NCI-H1092 treated with DMSO at 0.1 percent for 48 hours (cell line): ENCODE data around the gene CNOT4.
A peak's percentile ranks its signal among the peaks of the same experiment; 100 is the strongest.
"Not testable (repeated sequence)": the region's sequence is repeated elsewhere in the genome, so short reads cannot be mapped to it uniquely, and the experiment has no call there.

Experiments
- DNase-seq: peaks from one replicate; lab custom pipeline; 2025; lab: John Stamatoyannopoulos, UW

Gene CNOT4

DNA sequence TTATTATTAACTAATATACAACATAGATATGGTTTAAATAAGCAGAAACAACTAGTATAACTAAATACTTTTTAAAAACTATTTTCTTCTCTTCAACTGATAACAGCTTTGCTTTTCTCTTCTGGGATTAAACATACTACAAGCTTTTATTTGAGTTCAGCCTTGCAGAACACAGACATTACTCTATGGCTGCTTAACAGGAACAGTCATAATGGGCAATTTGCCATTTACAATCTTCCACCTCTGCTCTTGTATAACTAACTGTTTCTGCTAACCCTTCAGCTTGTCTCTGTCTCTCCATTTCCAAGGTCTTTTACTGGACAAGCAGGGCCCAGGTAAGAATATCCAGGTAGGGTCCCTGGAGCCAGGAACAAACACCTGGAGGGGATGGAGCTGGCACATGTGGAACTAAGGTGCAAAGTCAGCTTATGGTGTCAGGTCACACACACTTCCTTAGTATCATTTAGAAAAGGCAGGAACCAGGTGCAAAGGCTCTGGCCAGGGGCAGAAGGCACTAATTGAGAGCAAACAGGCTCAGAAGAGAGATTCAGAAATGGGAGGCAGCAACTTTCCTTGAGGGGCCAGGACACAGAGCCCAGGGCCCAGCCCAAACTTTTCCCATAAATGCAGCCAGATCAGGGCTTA, 183.1 kb downstream of the CNOT4 start:
- peak; percentile 79 for DNase-seq

DNA sequence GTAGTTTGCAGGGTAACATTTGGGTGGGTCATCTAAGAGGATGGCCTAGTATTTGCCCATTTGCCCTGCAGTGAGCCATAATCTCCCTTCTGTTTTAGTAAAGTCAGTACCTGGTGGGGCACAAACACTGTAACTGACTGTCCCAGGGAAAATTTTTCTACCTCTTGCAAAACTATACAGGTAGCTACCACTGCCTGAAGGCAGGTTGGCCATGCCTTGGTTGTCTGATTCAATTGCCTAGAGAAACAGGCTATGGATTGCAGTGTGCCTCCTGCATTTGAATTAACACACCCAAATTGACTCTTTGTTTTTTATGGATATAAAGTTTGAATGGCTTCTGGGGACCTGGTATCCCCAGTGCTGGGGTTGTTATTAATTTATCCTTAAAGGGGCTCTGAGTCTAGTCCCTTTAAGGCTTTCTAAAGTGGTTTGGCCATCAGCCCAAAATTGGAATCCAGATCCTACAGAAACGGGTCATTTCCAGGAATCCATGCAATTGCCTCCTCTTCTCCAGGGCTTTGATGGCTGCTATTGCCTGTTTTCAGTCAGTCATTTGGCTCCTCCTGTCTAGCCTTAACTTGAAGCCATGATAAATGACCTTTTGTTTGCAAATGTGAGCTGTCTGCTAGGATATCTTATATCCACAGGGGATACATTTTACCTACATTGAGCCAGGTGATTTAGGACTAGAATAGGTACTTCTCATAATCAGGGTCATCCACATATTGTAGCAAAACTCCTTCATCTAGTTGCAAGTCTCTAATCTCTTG, 187.1 kb downstream of the CNOT4 start:
- no peak for DNase-seq

DNA sequence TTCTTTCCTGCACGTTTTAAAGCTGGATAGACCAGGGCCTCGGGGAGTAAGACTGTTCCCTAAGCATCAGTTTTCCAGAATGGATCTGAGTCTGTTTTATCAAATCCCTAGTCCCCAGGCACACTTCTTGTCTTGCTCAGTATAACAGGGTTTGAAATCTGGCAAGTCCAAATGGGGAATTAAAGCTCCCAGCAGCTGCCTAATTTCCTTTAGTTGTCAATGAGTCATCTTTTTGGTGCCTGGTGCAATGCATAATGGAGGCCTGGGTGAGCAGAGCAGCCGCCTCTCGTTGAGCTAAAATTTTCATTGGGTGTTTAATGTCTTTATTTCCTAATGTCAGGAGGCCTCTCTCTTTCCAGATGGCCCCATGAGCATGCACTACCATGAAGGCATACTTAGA, 188.3 kb downstream of the CNOT4 start:
- no peak for DNase-seq

DNA sequence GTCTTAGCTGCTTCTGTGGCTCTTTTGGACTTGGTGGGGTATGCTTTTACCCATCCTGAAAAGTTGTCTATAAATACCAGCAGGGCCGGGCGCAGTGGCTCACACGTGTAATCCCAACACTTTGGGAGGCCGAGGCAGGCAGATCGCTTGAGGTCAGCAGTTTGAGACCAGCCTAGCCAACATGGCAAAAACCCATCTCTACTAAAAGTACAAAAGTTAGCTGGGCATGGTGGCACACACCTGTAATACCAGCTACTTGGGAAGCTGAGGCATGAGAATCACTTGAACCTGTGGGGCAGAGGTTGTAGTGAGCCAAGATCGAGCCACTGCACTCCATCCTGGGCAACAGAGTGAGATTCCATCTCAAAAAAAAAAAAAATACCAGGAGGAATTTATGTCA, 188.9 kb downstream of the CNOT4 start:
- DNase-seq, result not testable (repeated sequence)

DNA sequence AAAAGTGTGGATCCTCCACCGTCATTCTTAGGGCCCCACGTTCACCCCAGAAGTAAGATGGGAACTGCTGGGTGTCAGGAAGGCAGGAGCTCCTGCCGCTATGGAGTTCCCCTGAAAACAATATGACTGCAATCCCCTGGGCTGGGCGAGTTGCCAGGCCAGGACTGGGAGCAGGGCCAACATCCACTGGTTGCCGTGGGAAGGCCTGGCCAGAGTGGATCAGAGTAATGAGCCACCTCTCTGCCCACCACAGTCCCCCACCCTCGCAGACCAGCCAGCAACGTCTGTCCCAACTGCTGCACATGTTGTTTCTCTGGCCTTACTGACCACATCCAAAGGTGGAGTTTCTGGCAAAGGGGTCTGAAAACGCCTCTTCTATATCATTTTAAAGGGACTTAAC, 189.6 kb downstream of the CNOT4 start:
- DNase-seq, result peak; percentile 94

DNA sequence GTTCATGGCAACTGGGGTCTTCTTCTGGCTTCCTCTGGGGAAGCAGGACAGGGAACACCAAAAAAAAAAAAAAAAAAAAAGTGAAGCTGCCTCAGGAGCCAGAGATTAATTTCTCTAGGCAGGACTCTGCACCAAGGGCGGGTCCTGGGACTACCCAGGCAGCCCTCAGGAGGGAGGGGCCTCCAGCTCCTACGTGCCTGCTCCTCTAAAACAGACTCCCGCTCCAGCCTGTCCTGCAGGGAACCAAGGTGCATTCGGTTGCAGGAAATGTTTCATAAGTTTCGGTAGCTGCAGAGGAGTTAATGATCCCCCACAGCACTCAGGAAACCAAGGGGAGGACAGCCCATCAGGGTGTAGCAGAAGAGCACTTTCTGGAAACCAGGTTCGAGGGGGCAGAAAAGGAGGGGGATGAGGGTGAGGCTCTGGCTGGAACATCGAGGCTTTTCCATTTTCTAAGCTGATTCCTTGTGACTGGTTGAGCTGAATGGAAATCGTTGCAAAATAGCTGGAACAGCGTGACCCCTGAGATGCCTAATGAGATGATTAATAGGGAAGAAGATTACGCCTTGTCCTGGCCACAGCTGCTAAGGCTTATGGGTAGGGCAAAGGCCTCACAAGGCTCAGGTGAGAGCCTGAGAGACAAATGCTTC, 192.1 kb downstream of the CNOT4 start:
- no peak for DNase-seq

DNA sequence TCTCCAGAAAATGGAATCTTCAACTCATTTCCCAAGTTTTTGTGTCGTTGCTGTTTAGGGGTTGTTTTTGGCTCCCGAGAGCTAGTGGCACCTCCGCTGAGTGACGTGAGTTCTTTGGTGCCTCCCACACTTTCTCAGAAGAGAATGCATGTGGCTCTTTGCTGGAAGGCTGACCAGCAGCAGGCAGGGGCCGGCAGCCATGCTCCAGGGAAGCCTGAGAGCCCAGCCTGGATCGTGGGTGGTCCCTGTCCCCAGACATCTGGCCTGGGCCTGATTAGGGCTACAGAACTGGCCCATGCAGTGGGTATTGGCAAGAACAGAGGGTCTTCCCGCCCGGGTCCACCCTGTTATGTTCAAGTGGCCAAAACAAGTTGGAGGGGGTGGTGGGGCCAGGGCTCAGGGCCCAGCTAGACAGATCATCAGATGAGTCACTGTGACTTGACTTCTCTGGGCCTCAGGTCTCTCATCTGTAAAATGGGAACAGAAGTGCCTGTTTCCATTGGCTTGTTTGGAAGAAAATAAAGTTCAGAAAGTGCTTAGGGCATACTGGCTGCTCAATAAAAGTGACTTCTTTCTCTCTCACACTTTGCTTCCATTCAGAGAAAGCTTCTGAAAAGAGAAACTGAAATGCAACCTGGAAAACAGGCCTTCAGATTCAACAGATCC, 193.1 kb downstream of the CNOT4 start:
- DNase-seq, result no peak

DNA sequence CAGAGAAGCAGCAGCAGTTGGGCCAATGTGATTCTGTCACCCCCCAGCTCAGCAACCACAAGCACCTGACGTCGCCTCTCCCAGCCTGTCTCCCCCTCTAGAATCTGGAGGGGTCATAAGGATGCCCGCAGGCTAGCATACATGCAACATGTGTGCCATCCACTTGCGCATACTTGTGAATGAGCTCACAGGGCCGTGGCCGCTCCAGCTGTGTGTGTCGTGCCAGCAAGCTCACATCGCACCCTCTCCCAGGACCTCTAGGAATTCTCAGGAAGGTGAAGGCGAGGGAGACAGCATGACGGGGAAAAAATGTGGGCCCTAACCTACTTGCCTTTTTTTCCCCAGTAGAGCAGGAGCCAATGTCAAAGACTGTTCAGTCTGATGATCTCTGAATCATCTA, 195.9 kb downstream of the CNOT4 start:
- DNase-seq, result no peak
